ENCODE results near the gene B4GALNT1. TPM values are rescaled to one million over a fixed set of nuclear protein-coding genes. Genes with fewer than 3 reads are reported as not detected.

The B4GALNT1 gene
- total and polyA plus RNA-seq, 9 of the 15 experiments (the other 6 are each of a cell fraction or from before 2014, with no cell fraction given): 1.0 to 32.2 (median 9.8) TPM

DNA sequence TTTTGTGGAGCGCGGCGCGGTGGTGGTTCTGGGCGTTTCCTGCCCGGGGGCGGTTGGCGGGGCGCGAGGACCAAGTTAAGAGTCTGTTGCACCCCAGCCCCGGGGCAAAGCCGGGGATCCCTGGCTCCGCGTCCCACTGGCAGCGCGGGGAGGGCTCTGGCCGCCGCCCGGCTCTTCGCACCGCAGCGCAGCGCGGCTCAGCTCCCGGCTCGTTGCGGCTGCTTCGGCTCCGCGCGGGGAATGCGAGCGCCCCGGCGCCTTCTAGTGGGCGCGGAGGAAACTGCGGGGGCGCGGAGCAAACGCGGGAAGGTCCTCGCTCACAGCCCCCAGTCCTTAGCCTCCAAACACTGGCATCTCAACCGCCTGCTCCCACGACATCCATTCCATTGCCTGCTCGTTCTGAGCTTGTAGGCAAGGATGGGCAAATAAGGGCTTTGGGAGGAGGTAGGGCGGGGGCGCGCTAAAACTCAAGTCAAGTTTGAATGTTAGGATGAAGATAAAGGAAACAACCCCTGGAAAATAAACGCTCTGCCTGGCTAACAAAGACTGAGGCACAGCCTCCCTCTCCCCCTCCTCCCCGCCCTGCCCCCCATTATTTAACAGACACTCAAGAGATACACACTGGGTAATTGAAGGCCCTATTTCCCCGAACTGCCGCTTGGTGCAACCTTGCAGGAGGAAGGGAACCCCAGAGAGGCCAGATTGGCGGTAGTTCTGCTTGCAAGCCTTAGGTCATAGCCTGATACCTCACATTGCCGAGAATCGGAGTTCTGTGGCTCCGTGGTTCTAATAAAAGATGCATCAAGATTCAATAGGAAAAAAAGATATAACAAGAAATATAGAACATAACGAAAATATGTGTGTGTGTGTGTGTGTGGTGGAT, at the start of gene B4GALNT1 (continued):
- peak; percentile 45; the same call in 1 of the 2 replicates for TF ChIP-seq BHLHE40 (IDR thresholded peaks at IDR 0.05; ENCODE audit: low read length)
- no peak for TF ChIP-seq MYNN (IDR thresholded peaks at IDR 0.05)
- no peak for TF ChIP-seq MYNN (CRISPR knock-in tag; IDR thresholded peaks at IDR 0.05)
- no peak for TF ChIP-seq TCF7L2 (IDR thresholded peaks at IDR 0.05; ENCODE audit: low read depth, low read length)
- TF ChIP-seq, protein P1, sequence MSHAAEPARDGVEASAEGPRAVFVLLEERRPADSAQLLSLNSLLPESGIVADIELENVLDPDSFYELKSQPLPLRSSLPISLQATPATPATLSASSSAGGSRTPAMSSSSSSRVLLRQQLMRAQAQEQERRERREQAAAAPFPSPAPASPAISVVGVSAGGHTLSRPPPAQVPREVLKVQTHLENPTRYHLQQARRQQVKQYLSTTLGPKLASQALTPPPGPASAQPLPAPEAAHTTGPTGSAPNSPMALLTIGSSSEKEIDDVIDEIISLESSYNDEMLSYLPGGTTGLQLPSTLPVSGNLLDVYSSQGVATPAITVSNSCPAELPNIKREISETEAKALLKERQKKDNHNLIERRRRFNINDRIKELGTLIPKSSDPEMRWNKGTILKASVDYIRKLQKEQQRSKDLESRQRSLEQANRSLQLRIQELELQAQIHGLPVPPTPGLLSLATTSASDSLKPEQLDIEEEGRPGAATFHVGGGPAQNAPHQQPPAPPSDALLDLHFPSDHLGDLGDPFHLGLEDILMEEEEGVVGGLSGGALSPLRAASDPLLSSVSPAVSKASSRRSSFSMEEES (CRISPR knock-in tag; IDR thresholded peaks at IDR 0.05): no peak
- TF ChIP-seq ZNF436 (CRISPR knock-in tag; IDR thresholded peaks at IDR 0.05): no peak
- TF ChIP-seq HLTF (IDR thresholded peaks at IDR 0.05): no peak
- TF ChIP-seq POU5F1 (IDR thresholded peaks at IDR 0.05; ENCODE audit: borderline replicate concordance, low read depth, low read length, partially characterized antibody): no peak
- no peak for TF ChIP-seq ELF4 (CRISPR knock-in tag; IDR thresholded peaks at IDR 0.05)
- TF ChIP-seq SIX5 (IDR thresholded peaks at IDR 0.05; ENCODE audit: borderline replicate concordance in 1 of 2, insufficient read depth in 1 of 2, low read depth in 1 of 2, low read length in 2 of 2): no peak
- no peak for TF ChIP-seq CSDE1 (IDR thresholded peaks at IDR 0.05)
- TF ChIP-seq, protein P2, sequence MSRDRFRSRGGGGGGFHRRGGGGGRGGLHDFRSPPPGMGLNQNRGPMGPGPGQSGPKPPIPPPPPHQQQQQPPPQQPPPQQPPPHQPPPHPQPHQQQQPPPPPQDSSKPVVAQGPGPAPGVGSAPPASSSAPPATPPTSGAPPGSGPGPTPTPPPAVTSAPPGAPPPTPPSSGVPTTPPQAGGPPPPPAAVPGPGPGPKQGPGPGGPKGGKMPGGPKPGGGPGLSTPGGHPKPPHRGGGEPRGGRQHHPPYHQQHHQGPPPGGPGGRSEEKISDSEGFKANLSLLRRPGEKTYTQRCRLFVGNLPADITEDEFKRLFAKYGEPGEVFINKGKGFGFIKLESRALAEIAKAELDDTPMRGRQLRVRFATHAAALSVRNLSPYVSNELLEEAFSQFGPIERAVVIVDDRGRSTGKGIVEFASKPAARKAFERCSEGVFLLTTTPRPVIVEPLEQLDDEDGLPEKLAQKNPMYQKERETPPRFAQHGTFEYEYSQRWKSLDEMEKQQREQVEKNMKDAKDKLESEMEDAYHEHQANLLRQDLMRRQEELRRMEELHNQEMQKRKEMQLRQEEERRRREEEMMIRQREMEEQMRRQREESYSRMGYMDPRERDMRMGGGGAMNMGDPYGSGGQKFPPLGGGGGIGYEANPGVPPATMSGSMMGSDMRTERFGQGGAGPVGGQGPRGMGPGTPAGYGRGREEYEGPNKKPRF (IDR thresholded peaks at IDR 0.05; ENCODE audit: low read depth, low read length): no peak
- TF ChIP-seq ZNF384 (IDR thresholded peaks at IDR 0.05; ENCODE audit: low read depth, low read length): 0 out of 2 replicates have a peak, but pooled peaks have one; percentile 33
- 0 out of 4 replicates have a peak, but pooled peaks have one; percentile 12 to 23 for TF ChIP-seq RCOR1 (IDR thresholded peaks at IDR 0.05; ENCODE audit: borderline replicate concordance in 1 of 2, low read depth in 2 of 2, low read length in 2 of 2)
- no peak for TF ChIP-seq ZNF174 (CRISPR knock-in tag; IDR thresholded peaks at IDR 0.05)
- no peak for TF ChIP-seq TFAM (CRISPR knock-in tag; conservative IDR thresholded peaks at IDR 0.05)
- no peak for TF ChIP-seq ZNF408 (CRISPR knock-in tag; IDR thresholded peaks at IDR 0.05; ENCODE audit: low read depth)
- TF ChIP-seq, protein P3, sequence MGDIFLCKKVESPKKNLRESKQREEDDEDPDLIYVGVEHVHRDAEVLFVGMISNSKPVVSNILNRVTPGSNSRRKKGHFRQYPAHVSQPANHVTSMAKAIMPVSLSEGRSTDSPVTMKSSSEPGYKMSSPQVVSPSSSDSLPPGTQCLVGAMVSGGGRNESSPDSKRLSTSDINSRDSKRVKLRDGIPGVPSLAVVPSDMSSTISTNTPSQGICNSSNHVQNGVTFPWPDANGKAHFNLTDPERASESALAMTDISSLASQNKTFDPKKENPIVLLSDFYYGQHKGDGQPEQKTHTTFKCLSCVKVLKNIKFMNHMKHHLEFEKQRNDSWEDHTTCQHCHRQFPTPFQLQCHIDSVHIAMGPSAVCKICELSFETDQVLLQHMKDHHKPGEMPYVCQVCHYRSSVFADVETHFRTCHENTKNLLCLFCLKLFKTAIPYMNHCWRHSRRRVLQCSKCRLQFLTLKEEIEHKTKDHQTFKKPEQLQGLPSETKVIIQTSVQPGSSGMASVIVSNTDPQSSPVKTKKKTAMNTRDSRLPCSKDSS (IDR thresholded peaks at IDR 0.05; ENCODE audit: low read depth, partially characterized antibody): no peak
- TF ChIP-seq, protein P4, sequence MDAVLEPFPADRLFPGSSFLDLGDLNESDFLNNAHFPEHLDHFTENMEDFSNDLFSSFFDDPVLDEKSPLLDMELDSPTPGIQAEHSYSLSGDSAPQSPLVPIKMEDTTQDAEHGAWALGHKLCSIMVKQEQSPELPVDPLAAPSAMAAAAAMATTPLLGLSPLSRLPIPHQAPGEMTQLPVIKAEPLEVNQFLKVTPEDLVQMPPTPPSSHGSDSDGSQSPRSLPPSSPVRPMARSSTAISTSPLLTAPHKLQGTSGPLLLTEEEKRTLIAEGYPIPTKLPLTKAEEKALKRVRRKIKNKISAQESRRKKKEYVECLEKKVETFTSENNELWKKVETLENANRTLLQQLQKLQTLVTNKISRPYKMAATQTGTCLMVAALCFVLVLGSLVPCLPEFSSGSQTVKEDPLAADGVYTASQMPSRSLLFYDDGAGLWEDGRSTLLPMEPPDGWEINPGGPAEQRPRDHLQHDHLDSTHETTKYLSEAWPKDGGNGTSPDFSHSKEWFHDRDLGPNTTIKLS (IDR thresholded peaks at IDR 0.05; ENCODE audit: borderline replicate concordance, low read depth): no peak; the same call in 1 of the 2 replicates
- no peak for TF ChIP-seq SAFB (IDR thresholded peaks at IDR 0.05; ENCODE audit: borderline replicate concordance, low read depth, low read length)
- no peak for TF ChIP-seq KHSRP (IDR thresholded peaks at IDR 0.05)
